HepG2 (cell line): ENCODE data around the gene TEF. TPM values are rescaled to one million over a fixed set of nuclear protein-coding genes. Genes with fewer than 3 reads are reported as not detected.

Experiments used
- AHR ChIP-seq: IDR thresholded peaks from 2 replicates; pipeline ENCODE4 v1.6.1; 2018; ENCODE audit warnings: missing genetic modification reagents, missing compliant biosample characterization
- BCL6 ChIP-seq: IDR thresholded peaks from 2 replicates; pipeline ENCODE4 v1.6.1; 2016; ENCODE audit warnings: missing genetic modification reagents, missing compliant biosample characterization
- CBX2 ChIP-seq, 2 experiments: fragments of 200-600 bp in 1 of 2; sonication (generic); formaldehyde crosslinking in 1 of 2; IDR thresholded peaks; 2 replicates each; pipeline versions ENCODE4 v1.7.0 to v1.8.1; 2018 to 2022; ENCODE audit warnings: low read depth in 2 of 2, low read length in 1 of 2, mild to moderate bottlenecking in 1 of 2, missing genetic modification reagents in 1 of 2
- CBX5 ChIP-seq: sonication (generic); formaldehyde crosslinking; IDR thresholded peaks from 2 replicates; pipeline ENCODE4 v1.4.0; 2020; ENCODE audit warnings: missing genetic modification reagents, borderline replicate concordance
- ESRRA ChIP-seq: sonication (generic); formaldehyde crosslinking; IDR thresholded peaks from 2 replicates; pipeline ENCODE4 v1.5.1; 2020; ENCODE audit warnings: mild to moderate bottlenecking, low read depth, missing genetic modification reagents
- FOXJ3 ChIP-seq: sonication (generic); formaldehyde crosslinking; IDR thresholded peaks from 2 replicates; pipeline ENCODE4 v1.4.0; 2020; ENCODE audit warnings: missing genetic modification reagents, mild to moderate bottlenecking, borderline replicate concordance
- FOXK1 ChIP-seq: sonication (generic); formaldehyde crosslinking; IDR thresholded peaks from 2 replicates; pipeline ENCODE4 v1.4.0; 2020; ENCODE audit warnings: low read depth, missing genetic modification reagents, borderline replicate concordance
- GABPB1 ChIP-seq: IDR thresholded peaks from 2 replicates; pipeline ENCODE4 v1.6.1; 2016; ENCODE audit warnings: mild to moderate bottlenecking, missing genetic modification reagents, moderate library complexity, missing compliant biosample characterization
- HNF4G ChIP-seq, 2 experiments: sonication (generic) in 1 of 2; formaldehyde crosslinking in 1 of 2; IDR thresholded peaks; 2 replicates each; pipeline versions ENCODE4 v1.4.0 to v1.6.1; 2011 to 2020; ENCODE audit warnings: borderline replicate concordance in 2 of 2, low read depth in 2 of 2, mild to moderate bottlenecking in 2 of 2, low read length in 1 of 2, missing genetic modification reagents in 1 of 2, moderate library complexity in 1 of 2
- MED1 ChIP-seq: sonication (generic); formaldehyde crosslinking; IDR thresholded peaks from 2 replicates; pipeline ENCODE4 v1.4.0; 2020; ENCODE audit warnings: missing genetic modification reagents
- NRL ChIP-seq: sonication (generic); formaldehyde crosslinking; IDR thresholded peaks from 2 replicates; pipeline ENCODE4 v1.5.0; 2020; ENCODE audit warnings: missing genetic modification reagents, mild to moderate bottlenecking, moderate library complexity, borderline replicate concordance
- PTBP1 ChIP-seq: fragments of 200-400 bp; formaldehyde crosslinking; IDR thresholded peaks from 2 replicates; pipeline ENCODE4 v1.6.1; 2018; ENCODE audit warnings: low read length, low read depth; ENCODE audit not compliant: poor library complexity, severe bottlenecking
- SAFB2 ChIP-seq: sonication (generic); formaldehyde crosslinking; IDR thresholded peaks from 2 replicates; pipeline ENCODE4 v1.5.1; 2020; ENCODE audit warnings: missing genetic modification reagents, low read depth, mild to moderate bottlenecking, borderline replicate concordance
- SP4 ChIP-seq: sonication (generic); formaldehyde crosslinking; IDR thresholded peaks from 2 replicates; pipeline ENCODE4 v1.8.1; 2023; ENCODE audit warnings: mild to moderate bottlenecking, missing genetic modification reagents
- TBX3 ChIP-seq: fragments of 450-650 bp; IDR thresholded peaks from 2 replicates; pipeline ENCODE4 v1.6.1; 2017; ENCODE audit warnings: antibody characterized with exemption, mild to moderate bottlenecking, inconsistent platforms, borderline replicate concordance
- YEATS4 ChIP-seq: sonication (generic); formaldehyde crosslinking; IDR thresholded peaks from 2 replicates; pipeline ENCODE4 v1.4.0; 2020; ENCODE audit warnings: missing genetic modification reagents, borderline replicate concordance
- ZFX ChIP-seq: sonication (generic); formaldehyde crosslinking; IDR thresholded peaks from 2 replicates; pipeline ENCODE4 v1.4.0; 2020; ENCODE audit warnings: mild to moderate bottlenecking, low read depth, missing genetic modification reagents, moderate library complexity
- ZFY ChIP-seq: sonication (generic); formaldehyde crosslinking; IDR thresholded peaks from 2 replicates; pipeline ENCODE4 v1.4.0; 2020; ENCODE audit warnings: missing genetic modification reagents
- ZNF224 ChIP-seq: sonication (generic); formaldehyde crosslinking; IDR thresholded peaks from 2 replicates; pipeline ENCODE4 v1.5.0; 2020; ENCODE audit warnings: mild to moderate bottlenecking, missing genetic modification reagents
- ZNF383 ChIP-seq: sonication (generic); formaldehyde crosslinking; IDR thresholded peaks from 2 replicates; pipeline ENCODE4 v1.4.0; 2020; ENCODE audit warnings: missing genetic modification reagents, mild to moderate bottlenecking, borderline replicate concordance
- ZNF709 ChIP-seq: sonication (generic); formaldehyde crosslinking; IDR thresholded peaks from 2 replicates; pipeline ENCODE4 v1.5.0; 2020; ENCODE audit warnings: mild to moderate bottlenecking, missing genetic modification reagents
- ZNF788 ChIP-seq: sonication (generic); formaldehyde crosslinking; IDR thresholded peaks from 2 replicates; pipeline ENCODE4 v1.5.0; 2020; ENCODE audit warnings: mild to moderate bottlenecking, missing genetic modification reagents, borderline replicate concordance
- ZZZ3 ChIP-seq: sonication (generic); formaldehyde crosslinking; IDR thresholded peaks from 2 replicates; pipeline ENCODE4 v1.4.0; 2020; ENCODE audit warnings: missing genetic modification reagents, mild to moderate bottlenecking, borderline replicate concordance
- polyA plus RNA-seq, 8 experiments: library from polyadenylated mRNA; depleted of rRNA in 3 of 8; stranded (reverse) in 7 of 8; unstranded in 1 of 8; fragments of >200 nt; fragmentation: Illumina TruSeq in 4 of 8; extraction: Trizol in 4 of 8; gene quantifications; 2 replicates each; pipeline versions ENCODE4 v1.2.1 to v1.2.3, GENCODE V29; 2011 to 2016; ENCODE audit warnings: low read depth in 4 of 8, missing spikeins in 1 of 8, mixed read lengths in 1 of 8; ENCODE audit not compliant: insufficient read depth in 1 of 8
- total RNA-seq, 5 experiments: library from RNA; depleted of rRNA; stranded (reverse); fragments of >200 nt; fragmentation: Illumina TruSeq; extraction: Trizol; gene quantifications; 2 replicates each; pipeline ENCODE4 v1.2.3, GENCODE V29; 2016; ENCODE audit warnings: low read depth in 1 of 5
- TF ChIP-seq, protein P1 (sequence below): IDR thresholded peaks from 2 replicates; pipeline ENCODE4 v1.6.1; 2016
- TF ChIP-seq, protein P2 (sequence below): sonication (generic); formaldehyde crosslinking; IDR thresholded peaks from 2 replicates; pipeline ENCODE4 v1.5.1; 2020; ENCODE audit warnings: mild to moderate bottlenecking, moderate library complexity, missing genetic modification reagents
- TF ChIP-seq, protein P3 (sequence below): IDR thresholded peaks from 2 replicates; pipeline ENCODE4 v1.6.1; 2016; ENCODE audit warnings: missing genetic modification reagents, missing compliant biosample characterization

TEF gene
- total and polyA plus RNA-seq, 2 of the 13 experiments (the other 11 are each of a cell fraction or from before 2014, with no cell fraction given) = 7.6 to 11.2 TPM

DNA sequence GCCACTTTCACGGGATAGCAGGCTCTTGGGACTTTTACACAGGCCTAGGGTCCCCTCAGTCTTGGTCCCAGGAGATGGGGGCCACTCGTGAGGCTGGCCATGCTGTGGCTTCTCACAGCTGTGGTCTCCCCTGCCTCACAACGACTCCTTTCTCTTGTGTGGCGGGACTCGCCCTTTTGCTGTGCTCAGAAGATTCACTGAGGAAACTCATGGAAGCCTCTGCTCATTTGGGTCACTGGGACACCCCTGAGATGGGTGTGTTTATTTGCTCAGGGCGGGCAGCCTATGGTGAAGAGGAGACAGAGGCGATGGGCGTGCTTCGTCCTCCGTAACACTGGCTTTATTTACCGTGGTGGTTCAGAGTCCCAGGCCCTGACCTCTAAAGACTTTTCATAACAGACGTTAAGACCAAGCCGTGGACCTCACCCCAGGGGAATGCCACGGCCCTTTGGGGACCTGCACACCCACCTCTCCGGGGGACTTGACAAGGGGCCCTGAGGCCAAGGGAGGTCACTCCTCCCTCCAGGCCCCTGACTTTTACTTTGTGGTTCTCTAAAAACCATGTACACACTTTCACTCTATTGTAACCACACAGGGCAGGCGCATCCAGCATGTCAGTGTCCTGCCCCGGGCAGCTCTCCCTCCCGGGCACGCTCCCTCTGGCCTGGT lies 15.5 kb downstream of the TEF start (continued):
- TF ChIP-seq NRL (0 out of 2 replicates have a peak, but pooled peaks have one; percentile 13), TBX3 (0 out of 2 replicates have a peak, but pooled peaks have one; percentile 12), CBX5 (no peak; the same call in 1 of the 2 replicates), ZNF383 (no peak), ESRRA (CRISPR knock-in tag) (peak; percentile 85), SP4 (CRISPR knock-in tag) (peak; percentile 42; the same call in 1 of the 2 replicates), BCL6 (CRISPR knock-in tag) (peak; percentile 64), ZNF709 (0 out of 2 replicates have a peak, but pooled peaks have one; percentile 40), ZFX (peak; percentile 73), ZNF224 (CRISPR knock-in tag) (no peak), SAFB2 (CRISPR knock-in tag) (peak; percentile 79; the same call in 1 of the 2 replicates), FOXJ3 (CRISPR knock-in tag) (peak; percentile 69), PTBP1 (no peak), FOXK1 (CRISPR knock-in tag) (peak; percentile 81; the same call in 1 of the 2 replicates), MED1 (CRISPR knock-in tag) (peak; percentile 91), YEATS4 (CRISPR knock-in tag) (peak; percentile 70), HNF4G (IDR thresholded peaks at IDR 0.05; ENCODE audit: borderline replicate concordance, low read depth, low read length) (peak; percentile 82), HNF4G (CRISPR knock-in tag; IDR thresholded peaks at IDR 0.05; ENCODE audit: borderline replicate concordance, low read depth) (peak; percentile 90), GABPB1 (CRISPR knock-in tag) (no peak), CBX2 (IDR thresholded peaks at IDR 0.05; ENCODE audit: low read depth, low read length) (no peak), CBX2 (CRISPR knock-in tag; IDR thresholded peaks at IDR 0.05; ENCODE audit: low read depth) (no peak), AHR (CRISPR knock-in tag) (no peak), ZZZ3 (CRISPR knock-in tag) (no peak), ZFY (CRISPR knock-in tag) (peak; percentile 37; the same call in 1 of the 2 replicates), ZNF788 (peak; percentile 56; the same call in 1 of the 2 replicates)
- TF ChIP-seq, protein P1, sequence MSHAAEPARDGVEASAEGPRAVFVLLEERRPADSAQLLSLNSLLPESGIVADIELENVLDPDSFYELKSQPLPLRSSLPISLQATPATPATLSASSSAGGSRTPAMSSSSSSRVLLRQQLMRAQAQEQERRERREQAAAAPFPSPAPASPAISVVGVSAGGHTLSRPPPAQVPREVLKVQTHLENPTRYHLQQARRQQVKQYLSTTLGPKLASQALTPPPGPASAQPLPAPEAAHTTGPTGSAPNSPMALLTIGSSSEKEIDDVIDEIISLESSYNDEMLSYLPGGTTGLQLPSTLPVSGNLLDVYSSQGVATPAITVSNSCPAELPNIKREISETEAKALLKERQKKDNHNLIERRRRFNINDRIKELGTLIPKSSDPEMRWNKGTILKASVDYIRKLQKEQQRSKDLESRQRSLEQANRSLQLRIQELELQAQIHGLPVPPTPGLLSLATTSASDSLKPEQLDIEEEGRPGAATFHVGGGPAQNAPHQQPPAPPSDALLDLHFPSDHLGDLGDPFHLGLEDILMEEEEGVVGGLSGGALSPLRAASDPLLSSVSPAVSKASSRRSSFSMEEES (CRISPR knock-in tag) = peak; percentile 58; the same call in 1 of the 2 replicates
- TF ChIP-seq, protein P2, sequence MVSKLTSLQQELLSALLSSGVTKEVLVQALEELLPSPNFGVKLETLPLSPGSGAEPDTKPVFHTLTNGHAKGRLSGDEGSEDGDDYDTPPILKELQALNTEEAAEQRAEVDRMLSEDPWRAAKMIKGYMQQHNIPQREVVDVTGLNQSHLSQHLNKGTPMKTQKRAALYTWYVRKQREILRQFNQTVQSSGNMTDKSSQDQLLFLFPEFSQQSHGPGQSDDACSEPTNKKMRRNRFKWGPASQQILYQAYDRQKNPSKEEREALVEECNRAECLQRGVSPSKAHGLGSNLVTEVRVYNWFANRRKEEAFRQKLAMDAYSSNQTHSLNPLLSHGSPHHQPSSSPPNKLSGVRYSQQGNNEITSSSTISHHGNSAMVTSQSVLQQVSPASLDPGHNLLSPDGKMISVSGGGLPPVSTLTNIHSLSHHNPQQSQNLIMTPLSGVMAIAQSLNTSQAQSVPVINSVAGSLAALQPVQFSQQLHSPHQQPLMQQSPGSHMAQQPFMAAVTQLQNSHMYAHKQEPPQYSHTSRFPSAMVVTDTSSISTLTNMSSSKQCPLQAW (CRISPR knock-in tag) = peak; percentile 71
- TF ChIP-seq, protein P3, sequence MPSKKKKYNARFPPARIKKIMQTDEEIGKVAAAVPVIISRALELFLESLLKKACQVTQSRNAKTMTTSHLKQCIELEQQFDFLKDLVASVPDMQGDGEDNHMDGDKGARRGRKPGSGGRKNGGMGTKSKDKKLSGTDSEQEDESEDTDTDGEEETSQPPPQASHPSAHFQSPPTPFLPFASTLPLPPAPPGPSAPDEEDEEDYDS = peak; percentile 88
